Activated naive CD4-positive, alpha-beta T cell treated with Interleukin-2 at 50 U/mL for 16 hours (primary cell): ENCODE data around the gene STARD13.

Experiments used
- DNase-seq: peaks from one replicate; pipeline ENCODE4 v3.0.0-alpha.2; 2020

The STARD13 gene

DNA sequence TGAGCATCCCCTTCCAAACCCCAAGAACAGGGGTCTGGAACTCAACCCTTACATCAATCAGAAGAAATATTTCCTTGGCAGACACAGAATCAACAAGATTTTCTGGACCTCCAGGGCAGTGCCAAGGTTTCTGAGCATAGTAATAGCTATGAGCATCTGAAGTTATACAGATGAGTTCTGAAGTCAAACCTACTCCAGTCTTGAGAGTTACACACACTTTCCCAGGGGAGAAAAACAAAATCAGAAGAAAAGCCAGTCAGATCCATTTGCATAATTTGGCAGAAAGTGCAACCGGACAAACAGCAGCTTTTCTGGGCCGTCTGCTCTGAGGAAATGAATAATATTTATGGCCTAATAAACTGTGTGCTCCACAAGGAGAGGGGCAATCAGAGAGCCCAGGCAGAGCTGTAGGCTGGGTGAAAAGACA lies 176.3 kb downstream of the STARD13 start:
- DNase-seq = no peak

DNA sequence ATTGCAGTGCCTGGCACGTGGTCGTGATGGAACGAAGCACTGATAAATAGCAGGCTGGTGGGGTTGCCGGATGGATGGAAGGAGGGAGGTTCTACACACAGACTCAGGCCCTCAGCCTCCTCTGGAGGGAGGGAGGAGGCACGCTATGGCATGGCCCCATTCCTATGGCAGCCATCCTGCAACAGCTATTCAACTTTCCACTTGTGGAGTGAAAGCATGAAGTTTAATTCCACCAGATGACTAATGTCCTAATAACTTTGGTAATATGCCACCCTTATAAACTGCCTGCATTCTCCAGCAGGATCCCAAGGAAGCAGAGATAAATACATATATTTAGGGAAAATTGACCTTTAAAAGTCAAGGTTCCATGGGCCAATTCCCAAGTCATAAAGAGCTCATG lies 176.9 kb downstream of the STARD13 start:
- DNase-seq = no peak

DNA sequence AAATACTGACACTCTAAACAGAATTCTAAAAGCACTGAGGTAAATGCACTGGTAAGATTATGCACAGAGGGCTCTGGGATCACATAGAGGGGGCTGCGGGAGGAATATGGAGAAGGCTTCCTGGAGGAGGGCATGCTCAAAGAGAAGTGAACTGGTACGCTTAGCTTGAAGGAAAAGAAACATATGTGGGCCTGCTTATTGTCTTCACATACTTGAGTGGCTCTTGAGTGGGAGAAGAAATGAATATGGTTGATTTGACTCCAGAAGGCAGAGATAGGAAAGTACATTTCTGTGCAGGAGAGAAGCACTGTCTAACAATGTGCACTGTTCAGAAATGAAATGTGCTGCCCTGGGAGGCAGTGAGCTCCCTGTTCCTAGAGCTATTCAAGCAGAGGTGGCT lies 178.2 kb downstream of the STARD13 start:
- no peak for DNase-seq

DNA sequence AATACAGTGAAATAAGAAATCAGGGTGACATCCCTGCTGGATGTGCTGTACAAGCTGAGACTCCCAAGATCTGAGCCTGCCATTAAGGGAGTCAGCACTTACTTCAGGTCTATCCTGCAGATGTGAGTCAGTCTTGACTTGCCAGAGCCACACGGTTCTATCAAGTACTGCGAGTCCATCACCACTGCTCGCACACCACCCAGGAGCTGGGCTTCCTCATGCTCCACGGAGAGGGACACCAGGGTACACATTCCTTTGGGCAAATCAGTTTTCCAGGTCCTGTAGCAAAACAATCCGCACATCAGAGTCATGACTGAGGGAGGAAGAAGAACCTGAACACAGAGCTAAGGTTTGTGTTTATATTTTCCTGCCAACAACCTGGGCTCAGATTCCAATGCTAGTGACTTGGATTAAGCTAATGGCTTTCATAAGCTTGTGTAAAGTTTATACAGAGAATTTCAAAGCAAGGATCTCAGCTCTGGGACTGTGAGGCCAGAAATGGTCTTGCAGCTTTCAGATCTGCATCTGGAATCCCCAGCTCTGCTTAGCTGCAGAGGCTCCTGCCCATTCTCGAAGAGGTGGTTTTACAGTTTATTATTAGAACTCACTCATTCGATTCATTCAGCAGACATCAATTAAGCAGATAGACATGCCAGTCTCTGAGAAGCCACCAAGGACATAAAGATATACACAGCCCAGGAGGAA lies 178.7 kb downstream of the STARD13 start:
- no peak for DNase-seq

DNA sequence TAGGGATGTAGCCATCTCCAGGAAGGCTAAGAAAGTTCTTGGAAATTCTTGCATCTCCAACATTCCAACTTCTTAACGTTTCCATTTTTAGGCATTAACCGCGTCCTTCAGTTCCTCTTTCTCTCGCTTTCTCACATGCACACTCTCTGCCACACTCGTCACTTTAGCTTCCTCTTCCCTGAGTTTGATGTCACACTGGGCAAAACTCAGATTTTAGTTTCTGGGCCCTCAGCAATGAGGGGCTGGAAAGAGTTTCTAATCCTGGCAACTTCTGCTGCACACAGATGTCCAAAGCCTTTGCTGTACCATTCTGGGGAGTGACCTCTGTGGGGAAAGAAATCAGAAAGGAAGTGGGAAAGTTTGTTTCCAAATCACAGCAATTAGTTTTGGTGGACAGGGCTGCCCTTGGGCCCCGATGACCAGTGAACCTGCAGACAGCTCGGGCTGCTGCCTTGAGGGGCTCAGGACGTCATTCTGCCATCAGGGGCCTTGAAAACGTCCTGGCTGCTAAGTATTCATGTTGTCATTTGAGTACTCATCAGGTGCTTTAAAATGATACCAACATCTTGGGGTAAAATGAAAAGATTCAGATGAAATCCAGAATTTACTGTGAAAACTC lies 180.1 kb downstream of the STARD13 start:
- DNase-seq = no peak

DNA sequence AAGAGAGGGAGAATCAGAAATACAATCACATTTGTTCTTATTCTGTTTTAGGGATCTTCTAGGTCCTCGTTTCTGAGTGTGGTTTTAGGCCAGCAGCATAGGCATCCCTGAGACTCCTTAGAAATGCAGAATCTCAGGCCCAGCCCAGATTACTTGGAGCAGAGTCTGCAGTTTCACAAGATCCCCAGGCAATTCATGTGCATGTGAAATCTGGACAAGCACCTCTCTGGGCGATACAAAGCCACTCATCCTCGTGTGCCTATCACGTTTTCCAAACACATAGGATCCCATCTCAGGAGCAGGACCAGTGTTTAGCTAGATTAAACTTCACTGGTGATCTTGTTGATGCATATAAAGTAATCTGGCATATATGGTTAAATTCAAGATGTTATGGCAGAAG lies 182.1 kb downstream of the STARD13 start:
- no peak for DNase-seq

DNA sequence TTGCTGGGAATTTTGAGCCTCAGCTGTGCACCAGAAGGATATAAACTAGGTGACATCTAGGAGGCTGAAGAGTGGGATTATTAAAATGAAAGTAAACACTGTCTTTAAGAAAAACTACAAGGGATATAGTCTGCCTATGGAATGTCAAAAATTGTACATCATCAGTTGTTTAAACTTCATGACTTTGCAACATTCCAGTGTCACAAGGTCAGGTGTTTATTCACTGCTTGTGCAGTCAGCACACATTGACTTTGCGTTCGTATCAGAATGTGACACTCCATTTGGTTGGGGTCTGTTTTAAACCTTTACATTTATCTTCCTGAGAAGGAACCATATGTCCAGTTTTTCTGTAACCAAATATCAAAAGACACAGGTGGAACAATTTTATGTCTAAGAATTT lies 183.7 kb downstream of the STARD13 start:
- DNase-seq = no peak

DNA sequence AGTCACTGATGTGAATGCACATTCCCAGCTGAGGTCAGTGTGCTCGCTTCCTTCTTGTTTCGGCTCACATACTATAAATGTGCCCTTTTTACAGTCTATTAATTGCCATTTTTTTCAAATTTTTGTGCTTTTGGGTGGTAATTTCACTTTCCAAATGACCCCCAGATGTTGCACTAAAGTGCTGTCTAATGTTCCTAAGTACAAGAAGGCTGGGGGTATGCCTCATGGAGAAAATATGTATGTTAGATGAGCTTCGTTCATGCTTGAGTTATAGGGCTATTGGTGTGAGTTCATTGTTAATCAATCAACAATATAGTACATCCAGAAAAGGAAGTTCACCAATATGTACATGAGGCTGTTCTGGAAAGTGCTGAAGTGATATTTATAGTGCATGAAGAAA lies 184.7 kb downstream of the STARD13 start:
- no peak for DNase-seq

DNA sequence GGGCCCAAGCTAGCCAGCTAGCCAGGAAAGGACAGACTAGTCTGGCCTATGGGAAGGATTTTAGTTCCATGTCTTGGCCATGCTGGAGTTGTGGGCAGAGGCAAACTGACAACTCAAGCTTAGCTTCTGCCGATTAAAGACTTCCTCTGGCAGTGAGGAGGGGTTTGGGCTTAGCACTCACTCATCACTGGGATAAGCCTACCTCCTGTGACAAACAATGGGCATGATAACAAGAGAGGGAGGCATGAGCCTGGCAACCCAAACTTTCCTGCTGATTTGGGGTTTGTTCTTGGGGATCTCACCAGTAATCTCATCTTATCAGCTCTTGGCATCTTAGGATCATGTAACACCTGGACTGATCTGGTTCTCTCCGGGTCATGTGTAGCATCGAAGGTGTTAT lies 185.7 kb downstream of the STARD13 start:
- no peak for DNase-seq

DNA sequence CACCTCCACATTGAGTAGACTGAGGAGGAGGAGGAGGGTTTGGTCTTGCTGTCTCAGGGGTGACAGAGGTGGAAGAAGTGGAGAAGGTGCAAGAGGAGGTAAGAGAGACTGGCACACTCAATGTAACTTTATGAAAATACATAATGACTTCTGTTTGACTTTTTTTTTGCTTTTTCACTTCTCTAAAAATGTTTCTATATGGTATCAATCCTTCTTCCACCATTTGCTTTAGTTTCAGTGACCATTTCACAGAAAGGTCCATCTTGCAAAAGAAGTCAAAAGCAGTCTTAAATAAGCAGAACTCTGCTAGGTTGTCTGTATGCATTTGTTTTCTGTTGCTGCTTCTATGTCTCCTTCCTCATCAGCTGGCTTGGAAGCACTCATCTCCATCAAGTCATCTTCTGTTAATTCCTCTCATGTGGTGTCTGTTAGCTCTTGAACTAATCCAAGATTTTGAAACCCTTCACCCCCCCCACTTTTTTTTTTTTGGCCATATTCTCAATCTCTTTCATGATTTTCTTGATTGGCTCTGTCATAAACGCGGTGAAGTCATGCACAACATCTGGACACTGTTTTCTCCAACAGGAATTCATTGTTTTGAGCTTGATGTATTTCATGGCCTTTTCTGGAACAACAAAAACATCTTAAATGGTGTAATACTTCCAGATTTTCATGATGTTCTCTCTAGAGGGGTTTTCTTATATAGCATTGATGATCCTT lies 188.5 kb downstream of the STARD13 start:
- DNase-seq = no peak

DNA sequence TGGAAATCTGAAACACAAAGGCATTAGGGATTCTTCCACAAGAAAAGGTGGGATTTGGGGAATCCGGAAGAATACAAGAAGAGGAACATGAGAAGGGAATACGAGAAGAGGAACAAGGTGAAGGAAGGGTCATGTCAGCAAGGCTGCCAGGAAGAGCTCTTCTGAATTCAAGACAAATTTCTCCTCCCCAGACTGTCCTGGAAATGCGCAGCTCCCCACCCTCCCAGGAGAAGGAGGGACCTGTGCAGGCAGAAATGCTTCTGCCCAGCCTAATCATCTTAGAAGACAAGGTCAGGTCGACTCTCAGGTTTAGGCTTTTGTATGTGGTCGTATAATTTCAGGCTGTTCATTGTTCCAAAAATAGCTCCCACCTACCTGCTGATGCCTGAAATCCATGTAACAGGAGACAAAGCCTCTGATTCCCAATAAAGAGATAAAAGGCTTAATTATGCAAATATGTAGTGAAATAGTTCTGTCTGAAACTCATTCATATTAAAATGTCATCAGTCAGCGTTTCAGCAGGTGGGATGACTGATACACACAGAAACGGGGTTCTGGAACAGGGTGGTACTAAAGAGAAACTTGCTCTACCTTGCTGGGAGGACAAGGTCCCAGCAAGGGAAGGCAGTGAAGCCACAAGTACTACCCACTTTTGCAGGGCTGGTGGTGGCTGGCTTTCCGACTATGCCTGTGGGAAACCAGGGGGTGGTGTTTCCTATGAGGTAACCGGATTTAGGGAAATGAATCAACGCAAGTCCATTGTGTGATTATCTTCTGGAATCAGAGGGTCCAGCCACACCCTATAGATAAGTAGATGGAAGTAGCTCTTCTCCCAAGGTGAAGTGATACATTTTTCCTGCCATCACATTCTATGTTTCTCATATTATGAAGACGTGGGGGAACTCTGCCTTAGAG lies 193.2 kb downstream of the STARD13 start:
- no peak for DNase-seq

DNA sequence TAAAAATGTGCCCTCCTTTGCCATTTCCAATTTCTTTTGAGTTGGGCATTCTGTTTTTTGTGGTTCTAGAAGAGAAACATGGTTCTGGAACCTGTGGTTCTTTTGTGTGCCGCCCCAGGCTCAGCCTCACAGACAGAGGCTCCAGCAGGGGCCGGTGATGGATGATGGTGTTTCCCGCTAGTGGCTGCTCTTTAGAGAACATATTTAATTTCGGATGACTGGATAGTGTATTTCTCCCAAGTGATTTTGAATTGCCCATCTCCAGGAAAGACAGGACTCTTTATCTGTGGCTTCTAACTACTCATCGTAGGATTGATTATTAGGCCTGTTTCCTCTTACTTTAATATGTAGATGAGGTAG lies 194.2 kb downstream of the STARD13 start:
- no peak for DNase-seq

DNA sequence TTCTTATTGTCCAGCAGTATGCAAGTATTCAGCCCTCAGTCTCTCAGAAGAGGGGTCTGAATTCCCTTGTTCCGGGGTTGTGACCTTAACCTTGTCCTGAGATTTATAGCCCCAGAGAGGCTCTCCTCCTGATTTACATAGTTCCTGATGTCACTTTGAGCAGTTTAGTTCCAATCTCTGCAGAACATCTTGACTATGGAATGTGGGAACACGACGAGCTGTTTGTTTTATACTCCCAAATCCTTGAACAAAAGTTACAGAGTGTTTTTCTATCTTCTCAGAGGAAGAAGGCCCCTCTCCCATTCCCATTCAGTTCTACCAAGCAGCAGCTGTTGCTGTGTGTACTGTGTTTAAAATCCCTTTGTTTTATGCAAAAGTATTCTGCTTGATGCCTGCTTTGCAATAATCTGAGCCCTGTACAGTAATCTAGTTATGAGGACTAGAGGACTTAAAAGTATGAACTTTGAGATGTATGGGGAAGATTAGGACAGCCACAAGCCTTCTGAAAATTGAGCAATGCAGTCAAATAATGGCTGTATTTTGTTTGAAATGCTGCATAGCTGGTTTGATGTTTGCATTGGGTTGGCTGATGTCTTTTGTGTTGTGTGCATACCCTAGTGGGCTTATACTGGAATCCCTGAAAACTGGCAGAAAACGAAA lies 194.7 kb downstream of the STARD13 start:
- DNase-seq = no peak

DNA sequence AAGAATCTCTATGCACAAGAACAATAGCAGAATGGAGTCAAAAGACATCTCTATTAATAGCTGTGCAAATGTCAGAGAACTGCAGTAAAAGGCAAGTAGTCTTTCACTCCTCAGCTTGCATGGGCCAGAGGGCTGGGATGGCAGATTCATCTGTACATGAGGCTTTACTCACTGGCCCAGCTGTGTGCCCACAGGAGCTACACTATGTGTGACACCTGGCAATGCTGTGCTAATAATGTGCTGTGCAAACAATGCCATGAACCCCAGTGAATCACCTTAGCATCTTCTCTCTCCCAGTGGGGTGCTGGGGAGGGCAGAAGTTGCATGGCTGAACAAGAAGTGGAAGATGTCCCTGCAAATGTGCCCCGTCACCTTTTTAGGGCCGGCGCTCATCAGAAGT lies 196.2 kb downstream of the STARD13 start:
- DNase-seq = no peak

DNA sequence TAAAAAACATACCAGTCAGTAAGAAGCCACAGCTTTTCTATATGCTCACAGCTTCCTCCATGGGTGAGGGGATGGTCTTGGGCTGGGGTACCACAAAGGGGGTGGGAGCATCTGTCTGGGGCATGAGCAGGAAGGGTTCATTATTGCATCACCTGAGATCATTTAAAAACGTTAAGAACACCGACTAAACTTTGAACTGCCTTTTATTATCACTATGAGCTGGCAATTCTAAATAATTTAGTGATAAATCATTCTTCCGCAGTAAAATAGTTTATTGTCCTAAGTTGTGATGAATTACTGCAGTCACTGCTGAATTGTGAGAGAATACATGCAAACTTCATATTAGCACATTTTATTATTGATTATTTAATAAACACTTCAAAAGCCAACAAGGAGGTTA lies 197.8 kb downstream of the STARD13 start:
- no peak for DNase-seq

DNA sequence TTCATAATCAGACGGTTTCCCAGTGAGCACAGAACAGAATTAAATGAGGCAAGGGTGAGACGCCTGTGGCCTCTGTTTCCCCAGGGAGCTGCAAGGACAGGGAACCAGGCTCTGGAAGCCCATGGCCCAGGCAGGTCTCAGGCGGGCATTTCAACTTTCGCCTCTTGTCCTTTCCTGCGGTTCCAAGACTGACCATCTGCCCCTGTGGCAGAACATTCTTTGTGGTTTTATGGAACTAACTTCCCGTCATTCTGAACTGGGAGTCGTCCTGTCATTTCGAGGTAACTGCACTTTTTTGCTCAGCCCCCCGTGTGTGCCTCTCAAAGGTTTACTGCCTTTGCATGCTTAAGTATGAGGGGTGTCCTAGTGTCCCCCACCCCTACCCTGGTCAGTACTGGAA lies 198.5 kb downstream of the STARD13 start:
- no peak for DNase-seq

DNA sequence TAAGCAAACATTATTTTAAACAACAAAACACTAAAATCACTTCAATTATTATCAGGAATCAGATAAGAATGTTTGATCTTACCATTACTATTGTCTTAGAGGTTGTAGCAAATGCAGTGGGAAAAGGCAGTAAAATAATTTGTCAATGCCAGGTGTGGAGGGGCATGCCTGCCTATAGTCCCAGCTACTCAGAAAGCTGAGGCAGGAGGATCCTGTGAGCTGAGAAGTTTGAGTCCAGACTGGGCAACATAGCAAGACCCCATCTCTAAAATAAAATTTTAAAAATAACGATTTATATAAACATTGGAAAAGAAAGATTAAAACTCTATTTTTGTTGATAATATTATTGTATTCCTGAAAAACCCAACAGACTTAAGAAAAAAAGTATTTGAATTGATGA lies 202.5 kb downstream of the STARD13 start:
- no peak for DNase-seq

DNA sequence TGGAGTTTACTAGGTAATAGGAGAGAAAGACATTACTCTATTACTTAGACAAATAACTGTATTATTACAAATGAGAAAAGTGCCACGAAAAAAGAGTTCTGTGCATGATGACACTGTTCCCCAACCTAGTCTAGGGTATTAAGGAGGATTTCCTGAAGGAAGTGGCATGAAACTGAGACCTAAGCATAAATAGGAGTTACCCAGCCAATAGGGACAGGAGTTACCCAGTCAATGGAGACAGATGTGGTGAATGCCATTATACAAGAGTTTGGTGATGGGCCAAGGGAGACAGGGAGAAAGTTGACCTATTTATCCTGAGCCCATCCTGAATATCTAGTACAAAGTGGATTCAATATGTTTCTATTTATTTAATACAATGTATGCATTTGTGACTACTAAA lies 203.9 kb downstream of the STARD13 start:
- no peak for DNase-seq

DNA sequence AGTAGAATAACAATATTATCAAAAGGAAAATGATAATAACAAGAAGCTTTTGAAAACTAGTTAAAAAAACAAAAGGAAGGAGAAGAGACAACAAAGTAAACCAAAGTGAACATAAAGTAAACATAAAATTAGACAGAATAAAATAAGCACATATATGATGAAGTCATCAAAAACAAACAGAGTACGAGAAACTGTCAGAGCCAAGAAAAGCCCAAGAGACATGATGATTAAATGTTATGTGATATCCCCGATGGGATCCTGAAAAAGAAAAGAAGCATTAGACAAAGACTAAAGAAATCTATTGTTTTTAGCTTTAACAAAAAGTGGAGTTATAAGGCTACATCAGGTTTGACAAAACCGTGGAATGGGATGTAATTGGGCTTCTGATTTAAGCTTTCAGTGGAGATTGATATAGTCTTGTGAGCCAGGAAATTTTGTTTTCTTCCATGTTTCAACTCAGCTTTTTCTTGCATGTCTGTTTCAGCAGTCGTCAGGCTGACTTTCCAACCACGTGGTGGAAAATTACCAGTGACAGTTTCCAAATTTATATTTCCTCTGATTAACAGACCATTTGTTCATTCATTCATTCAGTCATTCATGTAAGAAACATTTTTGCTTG lies 204.5 kb downstream of the STARD13 start:
- DNase-seq = no peak

DNA sequence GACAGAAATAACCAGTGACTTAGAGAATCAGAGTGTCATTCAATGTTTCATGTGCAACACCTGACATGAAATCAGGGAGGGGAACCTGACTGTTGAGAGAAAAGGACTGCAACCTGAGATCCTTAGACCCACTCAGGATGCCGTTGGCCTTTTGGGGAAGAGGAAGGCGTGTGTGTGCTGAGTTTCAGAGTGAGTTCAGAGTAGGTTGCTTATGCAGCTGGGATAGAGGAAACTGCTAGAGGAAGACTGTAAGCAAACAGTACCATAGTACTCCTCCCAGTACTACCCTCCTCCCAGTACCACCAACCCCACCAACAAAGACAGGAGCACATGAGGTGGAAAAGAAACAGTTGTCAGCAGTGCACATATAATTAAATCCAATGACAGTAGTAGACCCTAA lies 205.6 kb downstream of the STARD13 start:
- no peak for DNase-seq

DNA sequence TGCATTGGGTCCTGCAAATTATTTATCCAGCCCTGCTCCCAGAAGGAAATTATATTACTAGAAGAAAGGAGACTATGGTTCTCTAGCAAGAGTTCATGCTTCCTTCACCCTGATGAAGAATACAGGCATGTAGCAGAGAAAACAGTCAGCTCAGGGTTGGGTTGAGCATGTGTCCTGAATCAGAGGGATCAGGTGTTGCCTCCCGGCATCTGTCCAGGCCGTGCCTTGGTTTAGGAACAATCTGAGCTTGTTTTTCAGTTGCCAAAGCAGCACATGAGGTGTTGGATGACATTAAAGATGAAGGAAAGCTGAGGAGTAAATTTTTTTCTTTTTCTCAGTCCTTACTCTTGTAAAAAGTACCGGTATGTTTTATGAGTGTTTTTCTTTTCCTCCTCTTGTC lies 207.3 kb downstream of the STARD13 start:
- no peak for DNase-seq
